ENCODE results near the gene PLK4.

The PLK4 gene

GRCh38 chr4:127880763-127881562 lies at the start of gene PLK4:
PLK4 (plus strand) TSS chr4:127880893; CDS start chr4:127881135, 242 bp downstream.
- peak; percentile 87 for DNase-seq (ENCODE audit: extremely low read depth, low read depth)
- TF ChIP-seq CTCF (IDR thresholded peaks at IDR 0.05; ENCODE audit: low read depth, low read length, missing control alignments), result no peak
- peak within 1 kb of the TSS; percentile 74 for H3K4me3 ChIP-seq (replicated peaks; ENCODE audit: low read depth, low read length)

- no peak for TF ChIP-seq CTCF (IDR thresholded peaks at IDR 0.05; ENCODE audit: low read depth, low read length, missing control alignments)
- DNase-seq (ENCODE audit: extremely low read depth, low read depth), result no peak
- H3K4me3 ChIP-seq (replicated peaks; ENCODE audit: low read depth, low read length), result no peak overlapping the region
Observed at GRCh38 chr4:127832585-127832984, 48.1 kb upstream of the PLK4 start.

- H3K4me3 ChIP-seq (replicated peaks; ENCODE audit: low read depth, low read length), result no peak overlapping the region
Observed at GRCh38 chr4:127843704-127844600, 36.7 kb upstream of the PLK4 start.

GRCh38 chr4:127844601-127845116 lies 36.0 kb upstream of the PLK4 start:
- TF ChIP-seq CTCF (IDR thresholded peaks at IDR 0.05; ENCODE audit: low read depth, low read length, missing control alignments), result no peak
- DNase-seq (ENCODE audit: extremely low read depth, low read depth), result no peak
- no peak overlapping the region for H3K4me3 ChIP-seq (replicated peaks; ENCODE audit: low read depth, low read length)

More at GRCh38 chr4:127843704-127844600, 36.7 kb upstream of the PLK4 start:
- TF ChIP-seq CTCF (IDR thresholded peaks at IDR 0.05; ENCODE audit: low read depth, low read length, missing control alignments), result no peak
- DNase-seq (ENCODE audit: extremely low read depth, low read depth), result no peak

- no peak for DNase-seq (ENCODE audit: extremely low read depth, low read depth)
- TF ChIP-seq CTCF (IDR thresholded peaks at IDR 0.05; ENCODE audit: low read depth, low read length, missing control alignments), result no peak
- H3K4me3 ChIP-seq (replicated peaks; ENCODE audit: low read depth, low read length), result no peak overlapping the region
Observed at GRCh38 chr4:127846061-127846460, 34.6 kb upstream of the PLK4 start.

GRCh38 chr4:127846765-127847164 lies 33.9 kb upstream of the PLK4 start:
- no peak for TF ChIP-seq CTCF (IDR thresholded peaks at IDR 0.05; ENCODE audit: low read depth, low read length, missing control alignments)
- DNase-seq (ENCODE audit: extremely low read depth, low read depth), result no peak

More at GRCh38 chr4:127846765-127847164, 33.9 kb upstream of the PLK4 start:
- H3K4me3 ChIP-seq (replicated peaks; ENCODE audit: low read depth, low read length), result no peak overlapping the region
